Caco-2 (cell line): Measurements from ENCODE around the gene CATSPERD. TPM values are rescaled to one million over a fixed set of nuclear protein-coding genes. Genes with fewer than 3 reads are reported as not detected.

ENCODE experiments used
- BruUV-seq: library from RNA; stranded (reverse); fragments of 400-500 nt; replicated peaks from 2 replicates; lab custom pipeline; 2021; lab: Mats Ljungman, UMichigan
- CTCF ChIA-PET: fragments of 300-600 bp; sonication (Branson Sonifier 250); formaldehyde crosslinking; loops from one replicate; lab custom pipeline; 2022; ENCODE audit warnings: antibody characterized with exemption; lab: Charles Lee
- POLR2A ChIA-PET: fragments of 300-600 bp; sonication (Branson Sonifier 250); formaldehyde crosslinking; loops from one replicate; lab custom pipeline; 2022; ENCODE audit warnings: antibody characterized with exemption; lab: Charles Lee
- DNase-seq, 2 experiments: peaks; one replicate each; pipeline versions ENCODE4 v3.0.0 to v3.0.0-alpha.2; 2020 to 2022
- H3K27me3 ChIP-seq: replicated peaks from 2 replicates; pipeline ENCODE4 v1.6.0; 2011; ENCODE audit warnings: low read length; ENCODE audit not compliant: control insufficient read depth, insufficient read depth
- H3K36me3 ChIP-seq: 2 replicates; pipeline ENCODE4 v1.5.1; 2011; ENCODE audit warnings: low read length; ENCODE audit not compliant: control insufficient read depth, insufficient read depth
- H3K4me1 ChIP-seq: fragments of 250-450 bp; sonication (Bioruptor Pico); 2 replicates; pipeline ENCODE4 v1.5.1; 2020; ENCODE audit warnings: mild to moderate bottlenecking
- H3K4me3 ChIP-seq: 2 replicates; pipeline ENCODE4 v1.5.1; 2011; ENCODE audit warnings: low read depth, mild to moderate bottlenecking, control low read depth, low read length
- H3K9me3 ChIP-seq: fragments of 250-450 bp; sonication (Bioruptor Pico); 2 replicates; pipeline ENCODE4 v1.5.1; 2020; ENCODE audit warnings: mild to moderate bottlenecking, moderate library complexity
- H3K27ac Mint-ChIP-seq: one replicate; pipeline ENCODE4 v1.8.0; 2022; ENCODE audit warnings: mixed read lengths; ENCODE audit not compliant: unreplicated experiment
- H3K27me3 Mint-ChIP-seq: one replicate; pipeline ENCODE4 v1.8.0; 2022; ENCODE audit warnings: mixed read lengths; ENCODE audit not compliant: insufficient read depth, unreplicated experiment
- H3K36me3 Mint-ChIP-seq: one replicate; pipeline ENCODE4 v1.8.0; 2022; ENCODE audit warnings: mild to moderate bottlenecking, mixed read lengths; ENCODE audit not compliant: insufficient read depth, unreplicated experiment
- H3K4me1 Mint-ChIP-seq: one replicate; pipeline ENCODE4 v1.8.0; 2022; ENCODE audit warnings: low read depth, mixed read lengths; ENCODE audit not compliant: unreplicated experiment
- H3K4me3 Mint-ChIP-seq: one replicate; pipeline ENCODE4 v1.8.0; 2022; ENCODE audit warnings: mild to moderate bottlenecking, moderate library complexity, mixed read lengths; ENCODE audit not compliant: unreplicated experiment
- H3K9me3 Mint-ChIP-seq: one replicate; pipeline ENCODE4 v1.8.0; 2022; ENCODE audit warnings: mixed read lengths; ENCODE audit not compliant: unreplicated experiment
- intact Hi-C: fragments of 100-400 bp; cut with micrococcal nuclease; formaldehyde crosslinking; loops from one replicate; pipeline ENCODE4 v1.10.0; 2022; ENCODE audit not compliant: unreplicated experiment
- total RNA-seq: library from RNA; stranded (reverse); gene quantifications from 2 replicates; pipeline ENCODE4 v1.2.3, GENCODE V29; 2022
- TF ChIP-seq, protein P1 (sequence below), 2 experiments: fragments of 200-600 bp in 1 of 2; IDR thresholded peaks; 1 replicate in 1 of 2; 2 replicates in 1 of 2; pipeline versions ENCODE4 v1.5.1 to v1.8.0; 2011 to 2022; ENCODE audit warnings: antibody characterized with exemption in 1 of 2, control low read depth in 1 of 2, inconsistent platforms in 1 of 2, low read depth in 1 of 2, low read length in 1 of 2, mild to moderate bottlenecking in 1 of 2, moderate library complexity in 1 of 2; ENCODE audit not compliant: insufficient read depth in 1 of 2, severe bottlenecking in 1 of 2, unreplicated experiment in 1 of 2

The CATSPERD gene
- total RNA-seq, 1 experiment from 2014 or later = not detected

DNA sequence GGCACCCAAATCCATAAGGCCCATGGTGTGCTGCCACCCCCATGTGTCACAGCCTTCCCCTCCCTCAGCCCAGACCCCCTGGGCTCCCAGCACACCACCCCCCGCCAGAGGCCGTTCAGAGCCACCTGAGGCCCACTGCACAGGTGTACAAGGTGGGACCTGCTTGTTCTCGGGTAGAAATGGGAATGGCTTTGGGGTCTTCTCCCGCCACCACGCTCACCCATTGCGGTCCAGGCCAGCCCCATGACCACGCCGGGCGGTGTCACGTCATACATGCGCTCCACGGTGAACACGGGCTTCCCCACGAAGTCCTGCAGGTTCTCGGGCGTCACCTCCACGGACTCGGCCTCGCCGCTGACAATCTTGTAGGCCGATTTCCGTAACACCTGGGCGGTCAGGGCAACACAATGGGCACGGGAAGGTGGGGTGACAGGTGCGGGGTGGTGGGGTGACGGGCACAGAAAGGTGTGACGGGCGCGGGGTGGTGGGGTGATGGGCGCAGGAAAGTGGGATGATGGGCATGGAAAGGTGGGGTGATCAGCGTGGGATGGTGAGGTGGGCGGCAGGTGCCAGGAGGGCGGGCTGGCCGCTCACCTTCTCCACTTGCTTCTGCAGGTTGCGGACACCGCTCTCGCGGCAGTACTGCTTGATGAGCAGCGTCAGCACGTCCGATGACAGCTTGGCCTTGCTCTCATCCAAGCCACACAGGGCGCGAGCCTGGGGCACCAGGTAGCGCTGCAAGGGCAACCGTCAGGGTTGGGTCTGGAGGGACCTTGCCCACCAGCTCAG lies 26.1 kb upstream of the CATSPERD start:
- peaks cover 9% of the 10 kb centered on the region for H3K36me3 ChIP-seq
- BruUV-seq = no TSS peak
- DNase-seq = no peak
- Mint-ChIP-seq H3K4me3 (no peak overlapping the region), H3K27me3 (no peaks in the 10 kb centered on the region), H3K27ac (peak overlapping the region; percentile 45), H3K9me3 (no peaks in the 10 kb centered on the region), H3K4me1 (no peaks in the 10 kb centered on the region), H3K36me3 (peaks cover 98% of the 10 kb centered on the region)
- ChIA-PET CTCF (no interaction called here), POLR2A (interaction anchor here (0.5 kb wide), 1 partner anchor 26 kb away, joined by 15 read pairs; the partner anchor contains the start of gene LONP1)
- H3K4me1 ChIP-seq = no peaks in the 10 kb centered on the region
- H3K27me3 ChIP-seq = no peaks in the 10 kb centered on the region
- TF ChIP-seq, protein P1, sequence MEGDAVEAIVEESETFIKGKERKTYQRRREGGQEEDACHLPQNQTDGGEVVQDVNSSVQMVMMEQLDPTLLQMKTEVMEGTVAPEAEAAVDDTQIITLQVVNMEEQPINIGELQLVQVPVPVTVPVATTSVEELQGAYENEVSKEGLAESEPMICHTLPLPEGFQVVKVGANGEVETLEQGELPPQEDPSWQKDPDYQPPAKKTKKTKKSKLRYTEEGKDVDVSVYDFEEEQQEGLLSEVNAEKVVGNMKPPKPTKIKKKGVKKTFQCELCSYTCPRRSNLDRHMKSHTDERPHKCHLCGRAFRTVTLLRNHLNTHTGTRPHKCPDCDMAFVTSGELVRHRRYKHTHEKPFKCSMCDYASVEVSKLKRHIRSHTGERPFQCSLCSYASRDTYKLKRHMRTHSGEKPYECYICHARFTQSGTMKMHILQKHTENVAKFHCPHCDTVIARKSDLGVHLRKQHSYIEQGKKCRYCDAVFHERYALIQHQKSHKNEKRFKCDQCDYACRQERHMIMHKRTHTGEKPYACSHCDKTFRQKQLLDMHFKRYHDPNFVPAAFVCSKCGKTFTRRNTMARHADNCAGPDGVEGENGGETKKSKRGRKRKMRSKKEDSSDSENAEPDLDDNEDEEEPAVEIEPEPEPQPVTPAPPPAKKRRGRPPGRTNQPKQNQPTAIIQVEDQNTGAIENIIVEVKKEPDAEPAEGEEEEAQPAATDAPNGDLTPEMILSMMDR (IDR thresholded peaks at IDR 0.05; ENCODE audit: insufficient read depth in 1 of 2, low read depth in 1 of 2, low read length in 1 of 2, severe bottlenecking in 1 of 2, unreplicated experiment in 1 of 2) = no peak
- H3K9me3 ChIP-seq = no peaks in the 10 kb centered on the region
- intact Hi-C loops = no loop called here
- H3K4me3 ChIP-seq = no peak overlapping the region

DNA sequence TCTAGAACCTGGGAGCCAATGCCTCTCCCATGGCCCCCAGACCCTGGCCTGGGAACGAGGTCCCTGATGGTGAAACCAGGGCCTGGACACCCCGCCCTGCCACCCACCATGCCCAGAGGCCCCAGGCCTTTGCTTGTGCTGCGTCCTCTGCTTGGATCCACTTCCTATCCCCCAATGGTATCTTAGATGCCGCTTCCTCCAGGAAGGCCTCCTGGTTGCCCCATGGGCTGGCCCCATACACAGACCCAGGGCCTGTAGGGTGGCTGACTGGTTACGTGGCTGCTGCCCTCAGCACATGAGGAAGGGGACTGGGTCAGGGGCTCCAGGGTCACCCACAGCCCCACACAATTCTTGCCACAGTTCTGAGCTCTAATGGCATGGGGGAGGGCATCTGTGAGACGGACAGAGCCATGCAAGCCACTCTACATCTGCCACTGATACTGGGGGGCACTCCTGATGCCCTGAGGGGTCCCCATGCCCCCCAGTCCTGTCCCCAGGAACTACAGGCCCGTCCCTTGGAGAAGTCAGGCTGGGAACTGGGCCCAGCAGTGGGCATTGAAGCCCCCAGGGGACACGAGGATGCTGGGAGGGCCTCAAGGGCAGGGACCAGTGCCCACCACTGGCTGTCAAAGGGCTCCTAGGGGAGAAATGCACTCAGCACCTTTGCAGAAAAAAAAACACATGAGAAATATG lies 25.3 kb upstream of the CATSPERD start:
- no peaks in the 10 kb centered on the region for H3K27me3 ChIP-seq
- peaks cover 100% of the 10 kb centered on the region for H3K36me3 Mint-ChIP-seq
- H3K27me3 Mint-ChIP-seq = no peaks in the 10 kb centered on the region
- no peaks in the 10 kb centered on the region for H3K9me3 Mint-ChIP-seq
- H3K27ac Mint-ChIP-seq = peak overlapping the region; percentile 45
- no peaks in the 10 kb centered on the region for H3K9me3 ChIP-seq
- H3K4me1 ChIP-seq = no peaks in the 10 kb centered on the region
- H3K4me3 ChIP-seq = no peak overlapping the region
- no TSS peak for BruUV-seq
- no peak for DNase-seq
- TF ChIP-seq, protein P1 (IDR thresholded peaks at IDR 0.05; ENCODE audit: insufficient read depth in 1 of 2, low read depth in 1 of 2, low read length in 1 of 2, severe bottlenecking in 1 of 2, unreplicated experiment in 1 of 2) = no peak
- peaks cover 9% of the 10 kb centered on the region for H3K36me3 ChIP-seq
- POLR2A ChIA-PET = interaction anchor here (0.5 kb wide), 1 partner anchor 25 kb away, joined by 15 read pairs; the partner anchor contains the start of gene LONP1
- CTCF ChIA-PET = interaction anchor here (0.5 kb wide), 1 partner anchor 14 kb away, joined by 3 read pairs; no protein-coding TSS in a partner anchor
- H3K4me3 Mint-ChIP-seq = no peak overlapping the region
- no peaks in the 10 kb centered on the region for H3K4me1 Mint-ChIP-seq
- intact Hi-C loops = no loop called here

DNA sequence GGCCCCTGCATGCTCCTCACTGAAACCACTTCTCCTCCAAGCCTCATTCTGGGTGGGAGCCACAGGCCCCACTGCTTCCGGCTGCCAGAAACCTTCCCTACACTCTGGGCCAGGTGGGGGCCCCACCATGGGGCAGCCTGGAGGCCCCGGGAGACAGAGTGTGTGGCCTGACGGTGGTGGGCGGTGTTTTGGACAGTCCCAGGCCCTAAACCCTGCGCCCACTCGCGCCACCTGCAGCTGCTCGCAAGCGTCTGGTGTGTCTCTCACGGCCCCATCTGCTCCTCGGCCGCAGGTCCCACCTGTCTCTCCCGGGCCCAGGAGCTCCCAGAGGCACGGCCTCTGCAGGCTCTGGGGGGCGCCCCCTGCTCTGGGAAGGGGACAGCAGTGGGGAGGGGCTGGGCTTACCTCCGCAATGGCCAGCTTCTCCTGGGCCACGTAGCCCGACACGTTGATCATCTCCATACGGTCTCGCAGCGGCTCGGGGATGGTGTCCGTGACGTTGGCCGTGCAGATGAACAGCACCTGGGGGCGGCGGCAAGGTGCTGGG lies 24.7 kb upstream of the CATSPERD start:
- Mint-ChIP-seq H3K27me3 (no peaks in the 10 kb centered on the region), H3K27ac (no peak overlapping the region), H3K4me1 (no peaks in the 10 kb centered on the region), H3K36me3 (peaks cover 100% of the 10 kb centered on the region), H3K9me3 (no peaks in the 10 kb centered on the region), H3K4me3 (no peak overlapping the region)
- CTCF ChIA-PET = interaction anchor here (0.5 kb wide), 1 partner anchor 14 kb away, joined by 3 read pairs; no protein-coding TSS in a partner anchor
- intact Hi-C loops = no loop called here
- no peak for DNase-seq
- BruUV-seq = no TSS peak
- Histone ChIP-seq H3K4me3 (no peak overlapping the region), H3K4me1 (no peaks in the 10 kb centered on the region), H3K9me3 (no peaks in the 10 kb centered on the region), H3K27me3 (no peaks in the 10 kb centered on the region), H3K36me3 (peaks cover 10% of the 10 kb centered on the region)
- TF ChIP-seq, protein P1 (IDR thresholded peaks at IDR 0.05; ENCODE audit: insufficient read depth in 1 of 2, low read depth in 1 of 2, low read length in 1 of 2, severe bottlenecking in 1 of 2, unreplicated experiment in 1 of 2) = no peak
- POLR2A ChIA-PET = no interaction called here
